OCI-LY1 (cell line): Measurements from ENCODE around the gene TBX5.

ENCODE experiments used
- EZH2 ChIP-seq: fragments of 200-600 bp; sonication (generic), shearing (Covaris generic); IDR thresholded peaks from 2 replicates; pipeline ENCODE4 v1.8.0; 2017; ENCODE audit warnings: borderline replicate concordance, mixed run types, mild to moderate bottlenecking, antibody characterized with exemption, low read length, moderate library complexity, mixed read lengths
- TF ChIP-seq, protein P1 (sequence below): fragments of 200-600 bp; sonication (generic), shearing (Covaris generic); IDR thresholded peaks from 2 replicates; pipeline ENCODE4 v1.5.1; 2017; ENCODE audit warnings: mild to moderate bottlenecking, antibody characterized with exemption, low read length, moderate library complexity, mixed read lengths

DNA sequence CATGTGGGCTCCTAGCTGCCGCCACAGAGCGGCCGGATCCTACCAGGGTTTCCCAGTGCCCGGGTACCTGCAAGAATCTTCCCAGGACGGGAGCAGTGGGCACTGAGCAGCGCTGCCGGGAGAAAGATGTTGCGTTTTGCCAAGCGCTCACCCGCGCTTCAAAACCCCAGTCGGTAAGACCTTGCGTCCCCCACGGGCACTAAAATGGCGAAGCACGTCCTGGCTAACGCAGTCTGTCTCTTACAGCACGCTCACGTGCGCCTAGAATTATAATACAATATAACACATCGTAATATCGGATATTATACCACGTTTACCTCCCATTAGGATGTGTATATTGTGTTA, 35.1 kb upstream of the TBX5 start:
- TF ChIP-seq, protein P1, sequence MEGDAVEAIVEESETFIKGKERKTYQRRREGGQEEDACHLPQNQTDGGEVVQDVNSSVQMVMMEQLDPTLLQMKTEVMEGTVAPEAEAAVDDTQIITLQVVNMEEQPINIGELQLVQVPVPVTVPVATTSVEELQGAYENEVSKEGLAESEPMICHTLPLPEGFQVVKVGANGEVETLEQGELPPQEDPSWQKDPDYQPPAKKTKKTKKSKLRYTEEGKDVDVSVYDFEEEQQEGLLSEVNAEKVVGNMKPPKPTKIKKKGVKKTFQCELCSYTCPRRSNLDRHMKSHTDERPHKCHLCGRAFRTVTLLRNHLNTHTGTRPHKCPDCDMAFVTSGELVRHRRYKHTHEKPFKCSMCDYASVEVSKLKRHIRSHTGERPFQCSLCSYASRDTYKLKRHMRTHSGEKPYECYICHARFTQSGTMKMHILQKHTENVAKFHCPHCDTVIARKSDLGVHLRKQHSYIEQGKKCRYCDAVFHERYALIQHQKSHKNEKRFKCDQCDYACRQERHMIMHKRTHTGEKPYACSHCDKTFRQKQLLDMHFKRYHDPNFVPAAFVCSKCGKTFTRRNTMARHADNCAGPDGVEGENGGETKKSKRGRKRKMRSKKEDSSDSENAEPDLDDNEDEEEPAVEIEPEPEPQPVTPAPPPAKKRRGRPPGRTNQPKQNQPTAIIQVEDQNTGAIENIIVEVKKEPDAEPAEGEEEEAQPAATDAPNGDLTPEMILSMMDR: no peak
- TF ChIP-seq EZH2: no peak
